DMS 273 (cell line): ENCODE results near the gene DYSF.
"Not testable (repeated sequence)": the region's sequence is repeated elsewhere in the genome, so short reads cannot be mapped to it uniquely, and the experiment has no call there.

Experiments used
- DNase-seq: peaks from one replicate; lab custom pipeline; 2025; ENCODE audit not compliant: unreplicated experiment; lab: John Stamatoyannopoulos, UW

DYSF gene

DNA sequence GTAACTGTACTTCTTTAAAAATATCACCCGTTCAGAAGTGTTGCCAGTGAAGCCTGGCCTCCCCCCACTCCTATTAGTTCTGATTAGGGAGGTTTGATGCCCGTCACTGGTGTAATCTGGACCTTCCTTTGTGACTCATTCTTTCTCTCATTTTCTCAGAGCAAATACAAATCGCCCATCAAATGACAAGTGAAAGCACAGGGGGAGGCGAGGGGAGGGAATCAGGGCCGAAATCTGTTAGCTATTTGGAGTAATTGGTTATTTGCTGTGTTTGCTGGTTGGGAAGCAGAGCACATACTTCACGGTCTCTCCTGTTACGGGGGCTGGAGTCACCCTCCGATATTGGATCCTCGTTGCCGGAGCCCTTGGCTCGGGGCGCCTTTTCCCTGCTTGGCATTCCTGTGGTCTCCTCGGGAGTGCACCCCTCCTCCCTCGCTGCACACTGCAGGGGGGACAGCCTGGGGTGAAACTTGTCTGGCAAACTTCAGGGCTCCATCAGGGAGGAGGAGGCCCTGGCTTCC, 178.1 kb downstream of the DYSF start:
- no peak for DNase-seq

DNA sequence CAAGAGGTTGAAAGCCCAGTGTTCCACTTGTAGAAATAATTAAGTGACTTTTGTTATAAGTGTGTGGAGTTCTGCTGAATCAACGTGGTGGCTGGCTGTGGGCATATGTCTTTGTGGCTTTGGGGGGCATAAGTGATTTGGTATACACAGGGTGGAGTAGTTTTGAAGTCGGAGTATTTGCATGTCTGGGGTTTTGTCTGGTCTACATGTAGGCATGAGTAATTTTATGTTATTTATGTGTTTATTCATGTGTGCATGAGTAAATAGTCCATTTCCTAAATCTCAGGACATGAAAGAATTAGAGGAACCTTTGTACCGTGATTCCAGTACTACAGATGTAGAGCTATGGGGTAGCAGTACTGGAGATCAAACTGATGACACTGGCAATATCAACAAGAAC, 179.7 kb downstream of the DYSF start:
- no peak for DNase-seq

GRCh38 chr2:71634567-71634966, 181.2 kb downstream of the DYSF start:
- DNase-seq = no peak

- DNase-seq = no peak
These were observed 182.4 kb downstream of the DYSF start for GRCh38 chr2:71635798-71636197.

DNA sequence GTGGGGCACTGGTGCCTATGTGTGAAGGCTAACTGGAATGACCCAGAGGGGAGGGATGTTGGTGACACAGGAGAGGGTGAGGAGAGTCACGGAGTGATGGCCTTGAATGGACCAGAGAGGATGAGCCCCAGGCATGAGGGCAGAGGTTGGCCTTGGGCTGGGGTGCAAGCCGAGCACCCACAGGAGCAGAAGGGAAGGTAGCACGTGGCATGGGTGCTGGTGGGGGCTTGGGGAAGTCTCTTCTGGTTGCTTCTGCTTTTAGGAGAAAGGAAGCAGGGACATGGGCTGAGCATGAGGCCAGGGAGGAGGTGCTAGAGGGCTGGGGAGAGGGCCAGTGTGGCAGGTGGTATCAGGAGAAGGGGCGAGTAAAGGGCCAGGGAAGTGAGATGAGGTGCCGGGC, 183.8 kb downstream of the DYSF start:
- peak; percentile 14 for DNase-seq

GRCh38 chr2:71637736-71638135, 184.4 kb downstream of the DYSF start:
- no peak for DNase-seq

DNA sequence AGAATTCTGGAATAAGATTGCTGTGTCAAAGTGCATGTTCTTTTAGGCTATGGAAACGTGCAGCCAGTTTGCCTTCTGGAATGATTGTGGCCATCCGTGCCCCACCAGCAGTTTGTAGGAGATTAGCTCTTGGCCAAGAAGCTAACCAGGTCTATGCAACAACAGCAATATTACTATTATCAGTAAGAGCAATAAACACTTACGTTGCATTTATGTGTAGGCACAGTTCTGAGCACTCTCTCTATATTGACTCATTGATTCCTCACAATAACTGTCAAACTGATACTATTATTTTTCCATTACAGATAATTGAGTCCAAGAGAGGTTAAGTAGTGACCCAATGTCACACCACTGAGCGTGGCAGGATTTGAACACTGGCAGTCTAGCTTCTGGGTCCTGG, 186.4 kb downstream of the DYSF start:
- no peak for DNase-seq

GRCh38 chr2:71640489-71640888, 187.1 kb downstream of the DYSF start:
- peak; percentile 75 for DNase-seq

- DNase-seq = no peak
These were observed 190.5 kb downstream of the DYSF start for GRCh38 chr2:71643674-71644357.

GRCh38 chr2:71646028-71646427, 192.7 kb downstream of the DYSF start:
- no peak for DNase-seq

GRCh38 chr2:71647356-71647755, 194.0 kb downstream of the DYSF start:
- no peak for DNase-seq

GRCh38 chr2:71655498-71655897, 202.1 kb downstream of the DYSF start:
- DNase-seq = no peak

- DNase-seq = not testable (repeated sequence)
These were observed 204.9 kb downstream of the DYSF start for GRCh38 chr2:71658256-71658655.

DNA sequence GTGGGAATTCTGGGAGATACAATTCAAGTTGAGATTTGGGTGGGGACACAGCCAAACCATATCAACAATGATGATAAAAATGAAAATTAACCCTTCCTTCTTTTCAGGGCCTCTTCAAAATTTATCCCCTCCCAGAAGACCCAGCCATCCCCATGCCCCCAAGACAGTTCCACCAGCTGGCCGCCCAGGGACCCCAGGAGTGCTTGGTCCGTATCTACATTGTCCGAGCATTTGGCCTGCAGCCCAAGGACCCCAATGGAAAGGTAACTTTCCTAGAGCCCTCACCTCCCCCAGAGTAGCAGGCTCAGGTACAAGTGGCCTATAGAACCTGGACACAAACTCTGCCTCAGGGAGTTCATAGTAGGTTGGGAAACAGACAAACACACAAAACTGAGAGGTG, 205.4 kb downstream of the DYSF start:
- DNase-seq = no peak

GRCh38 chr2:71659868-71660518, 206.6 kb downstream of the DYSF start:
- DNase-seq = no peak

- no peak for DNase-seq
These were observed 208.4 kb downstream of the DYSF start for GRCh38 chr2:71661782-71662181.

- DNase-seq = no peak
These were observed 209.5 kb downstream of the DYSF start for GRCh38 chr2:71662665-71663394.

DNA sequence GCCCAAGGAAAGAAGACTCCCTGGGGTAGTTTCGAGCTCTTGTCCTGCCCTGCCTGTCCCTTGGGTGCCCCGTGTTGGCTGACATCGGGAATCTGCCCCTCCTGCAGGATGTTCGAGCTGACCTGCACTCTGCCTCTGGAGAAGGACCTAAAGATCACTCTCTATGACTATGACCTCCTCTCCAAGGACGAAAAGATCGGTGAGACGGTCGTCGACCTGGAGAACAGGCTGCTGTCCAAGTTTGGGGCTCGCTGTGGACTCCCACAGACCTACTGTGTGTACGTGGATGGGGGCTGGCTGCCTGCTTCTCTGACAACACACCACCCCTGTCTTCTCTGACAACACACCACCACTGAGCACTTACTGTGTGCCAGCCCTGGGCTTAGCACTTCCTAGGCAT, 210.8 kb downstream of the DYSF start:
- DNase-seq = no peak

- peak; percentile 39 for DNase-seq
These were observed 212.1 kb downstream of the DYSF start for GRCh38 chr2:71665168-71666093.

GRCh38 chr2:71666094-71666474, 212.7 kb downstream of the DYSF start:
- no peak for DNase-seq
